ENCODE data around the gene CALML5.

Gene CALML5

DNA sequence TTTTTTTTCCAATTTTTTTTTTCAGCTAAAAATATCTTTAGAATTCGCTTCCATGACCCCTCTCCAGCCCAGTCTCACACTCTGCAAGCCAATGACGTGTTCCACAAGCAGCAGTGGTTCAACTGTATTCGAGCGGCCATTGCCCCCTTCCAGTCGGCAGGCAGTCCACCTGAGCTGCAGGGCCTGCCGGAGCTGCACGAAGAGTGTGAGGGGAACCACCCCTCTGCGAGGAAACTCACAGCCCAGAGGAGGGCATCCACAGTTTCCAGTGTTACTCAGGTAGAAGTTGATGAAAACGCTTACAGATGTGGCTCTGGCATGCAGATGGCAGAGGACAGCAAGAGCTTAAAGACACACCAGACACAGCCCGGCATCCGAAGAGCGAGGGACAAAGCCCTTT lies 42.8 kb downstream of the CALML5 start:
- Histone ChIP-seq H3K27ac (ENCODE audit: insufficient read depth in 1 of 2, low read depth in 1 of 2, low read length in 2 of 2, poor library complexity in 1 of 2, severe bottlenecking in 2 of 2) (no peak overlapping the region), H3K4me1 (ENCODE audit: control extremely low read depth in 1 of 4, control insufficient read depth in 4 of 4, insufficient read depth in 4 of 4, low read length in 3 of 4) (peaks cover 0 to 2% (median 0%) of the 10 kb centered on the region in 4 experiments), H3K4me3 (ENCODE audit: control insufficient read depth in 1 of 7, extremely low read depth in 1 of 7, insufficient read depth in 4 of 7, low read depth in 2 of 7, low read length in 6 of 7) (no peak overlapping the region), H3K36me3 (ENCODE audit: control insufficient read depth in 4 of 4, insufficient read depth in 4 of 4, low read length in 3 of 4) (peaks cover 17 to 81% (median 55%) of the 10 kb centered on the region in 4 experiments), H3K9me3 (ENCODE audit: control extremely low read depth in 1 of 5, control insufficient read depth in 4 of 5, insufficient read depth in 2 of 5, low read depth in 1 of 5, low read length in 4 of 5) (no peaks in the 10 kb centered on the region), H3K27me3 (replicated peaks in 2 of 5; ENCODE audit: control insufficient read depth in 4 of 5, insufficient read depth in 5 of 5, low read length in 4 of 5) (no peaks in the 10 kb centered on the region)
- ChIA-PET POLR2A (no interaction called here), CTCF (interaction anchor here (0.6 to 1.6 kb wide), 2 partner anchors 10 to 337 kb away, joined by 3 to 4 read pairs; no protein-coding TSS in a partner anchor)
- DNase-seq: no peak
- WGBS (ENCODE audit: insufficient coverage): 99% methylated on average over 12 of the region's 12 CpGs

DNA sequence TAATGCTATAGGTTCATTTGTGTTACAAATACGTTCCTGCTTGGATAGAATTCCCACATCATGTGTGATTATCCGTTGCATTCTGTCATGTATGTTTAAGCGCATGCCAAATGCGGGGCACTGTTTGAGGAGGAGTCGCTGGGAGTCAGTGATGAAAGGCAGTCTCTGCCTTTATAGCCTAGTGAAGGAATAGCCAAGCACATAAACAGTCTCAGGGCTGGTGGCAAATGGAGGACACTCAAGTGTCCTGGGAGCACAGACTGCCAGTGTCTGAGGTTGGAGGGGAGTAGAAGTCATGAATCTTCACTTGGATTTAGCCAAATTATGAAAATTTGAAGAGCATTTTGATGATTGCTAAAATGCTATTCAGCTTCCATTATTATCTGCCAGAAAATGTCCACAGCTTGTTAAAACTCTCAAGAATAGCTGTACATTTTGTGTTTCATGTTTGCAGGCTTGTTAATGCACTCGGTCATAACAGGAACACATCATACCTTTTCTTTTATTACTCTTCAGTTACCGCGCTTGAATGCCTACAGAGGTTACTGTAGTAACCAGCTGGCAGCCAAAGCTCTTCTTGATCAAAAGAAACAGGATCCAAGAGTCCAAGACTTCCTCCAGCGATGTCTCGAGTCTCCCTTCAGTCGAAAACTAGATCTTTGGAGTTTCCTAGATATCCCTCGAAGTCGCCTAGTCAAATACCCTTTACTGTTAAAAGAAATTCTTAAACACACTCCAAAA lies 45.5 kb downstream of the CALML5 start:
- no peaks in the 10 kb centered on the region for H3K27me3 ChIP-seq (replicated peaks in 2 of 5; ENCODE audit: control insufficient read depth in 4 of 5, insufficient read depth in 5 of 5, low read length in 4 of 5)
- CTCF ChIA-PET: interaction anchor here (1.2 to 1.5 kb wide), 3 partner anchors 10 to 169 kb away, joined by 4 to 5 read pairs (median 4); no protein-coding TSS in a partner anchor
- H3K4me1 ChIP-seq (ENCODE audit: control extremely low read depth in 1 of 4, control insufficient read depth in 4 of 4, insufficient read depth in 4 of 4, low read length in 3 of 4): peaks cover 0 to 7% (median 3%) of the 10 kb centered on the region in 4 experiments
- no peak overlapping the region for H3K4me3 ChIP-seq (ENCODE audit: control insufficient read depth in 1 of 7, extremely low read depth in 1 of 7, insufficient read depth in 4 of 7, low read depth in 2 of 7, low read length in 6 of 7)
- 98% methylated on average over 8 of the region's 13 CpGs for WGBS (ENCODE audit: insufficient coverage)
- no peak for DNase-seq
- H3K27ac ChIP-seq (ENCODE audit: insufficient read depth in 1 of 2, low read depth in 1 of 2, low read length in 2 of 2, poor library complexity in 1 of 2, severe bottlenecking in 2 of 2): no peak overlapping the region
- H3K36me3 ChIP-seq (ENCODE audit: control insufficient read depth in 4 of 4, insufficient read depth in 4 of 4, low read length in 3 of 4): peaks cover 17 to 64% (median 45%) of the 10 kb centered on the region in 4 experiments
- H3K9me3 ChIP-seq (ENCODE audit: control extremely low read depth in 1 of 5, control insufficient read depth in 4 of 5, insufficient read depth in 2 of 5, low read depth in 1 of 5, low read length in 4 of 5): no peaks in the 10 kb centered on the region
- POLR2A ChIA-PET: interaction anchor here (0.7 kb wide), 1 partner anchor 47 kb away, joined by 3 read pairs; no protein-coding TSS in a partner anchor

DNA sequence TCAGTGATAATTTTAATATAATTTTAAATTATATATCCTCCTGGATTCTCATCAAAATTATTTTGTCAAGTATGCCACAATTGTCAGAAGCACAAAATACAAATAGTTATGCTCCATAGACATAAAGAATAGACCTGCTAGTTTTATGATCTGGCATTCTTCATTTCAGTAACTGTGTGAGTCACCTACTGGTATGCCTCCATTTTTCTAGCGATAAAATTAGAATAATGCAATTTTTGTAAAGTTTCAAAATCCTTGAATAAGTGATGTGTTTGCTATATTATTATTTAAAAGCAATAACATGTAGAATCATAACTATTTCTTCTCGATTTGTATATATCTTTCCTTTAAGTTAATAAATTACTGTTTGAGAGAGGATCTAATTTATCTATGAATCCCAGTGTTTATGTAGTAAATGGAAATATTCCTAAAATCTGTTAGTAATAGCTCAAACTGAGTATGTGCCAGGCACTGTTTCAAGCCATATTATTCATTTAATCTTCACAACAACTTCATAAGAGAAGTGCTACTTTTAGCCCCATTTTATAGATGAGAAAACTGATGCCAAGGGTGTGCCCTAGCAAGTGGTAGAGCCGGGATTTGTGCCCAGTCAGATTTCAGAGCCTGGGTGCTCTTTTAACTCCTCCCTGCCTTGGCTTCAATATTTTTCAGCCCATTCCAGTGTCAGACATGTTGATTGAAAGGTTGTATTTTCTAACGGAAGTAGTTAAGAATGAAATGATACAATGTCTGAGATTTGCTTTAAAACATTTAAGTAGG lies 48.6 kb downstream of the CALML5 start:
- peaks cover 13 to 36% (median 29%) of the 10 kb centered on the region in 4 experiments for H3K36me3 ChIP-seq (ENCODE audit: control insufficient read depth in 4 of 4, insufficient read depth in 4 of 4, low read length in 3 of 4)
- DNase-seq: peak in 1 of 3 donors; percentile 10
- 100% methylated on average over 1 of the region's 4 CpGs for WGBS (ENCODE audit: insufficient coverage)
- no peaks in the 10 kb centered on the region for H3K9me3 ChIP-seq (ENCODE audit: control extremely low read depth in 1 of 5, control insufficient read depth in 4 of 5, insufficient read depth in 2 of 5, low read depth in 1 of 5, low read length in 4 of 5)
- peaks cover 5 to 32% (median 20%) of the 10 kb centered on the region in 4 experiments for H3K4me1 ChIP-seq (ENCODE audit: control extremely low read depth in 1 of 4, control insufficient read depth in 4 of 4, insufficient read depth in 4 of 4, low read length in 3 of 4)
- no peak overlapping the region for H3K27ac ChIP-seq (ENCODE audit: insufficient read depth in 1 of 2, low read depth in 1 of 2, low read length in 2 of 2, poor library complexity in 1 of 2, severe bottlenecking in 2 of 2)
- H3K27me3 ChIP-seq (replicated peaks in 2 of 5; ENCODE audit: control insufficient read depth in 4 of 5, insufficient read depth in 5 of 5, low read length in 4 of 5): no peaks in the 10 kb centered on the region
- POLR2A ChIA-PET: no interaction called here
- CTCF ChIA-PET: interaction anchor here (1.3 kb wide), 2 partner anchors 10 to 172 kb away, joined by 3 read pairs; no protein-coding TSS in a partner anchor
- H3K4me3 ChIP-seq (ENCODE audit: control insufficient read depth in 1 of 7, extremely low read depth in 1 of 7, insufficient read depth in 4 of 7, low read depth in 2 of 7, low read length in 6 of 7): no peak overlapping the region

- POLR2A ChIA-PET: interaction anchor here (0.6 kb wide), 1 partner anchor 145 kb away, joined by 5 read pairs; no protein-coding TSS in a partner anchor
- peak overlapping the region in 4 of 7 experiments; percentile 26 to 97 (median 64) for H3K4me3 ChIP-seq (ENCODE audit: control insufficient read depth in 1 of 7, extremely low read depth in 1 of 7, insufficient read depth in 4 of 7, low read depth in 2 of 7, low read length in 6 of 7)
- 67% methylated on average over 5 of the region's 8 CpGs for WGBS (ENCODE audit: insufficient coverage)
- peaks cover 5 to 32% (median 20%) of the 10 kb centered on the region in 4 experiments for H3K4me1 ChIP-seq (ENCODE audit: control extremely low read depth in 1 of 4, control insufficient read depth in 4 of 4, insufficient read depth in 4 of 4, low read length in 3 of 4)
- no peaks in the 10 kb centered on the region for H3K27me3 ChIP-seq (replicated peaks in 2 of 5; ENCODE audit: control insufficient read depth in 4 of 5, insufficient read depth in 5 of 5, low read length in 4 of 5)
- peak overlapping the region; percentile 10 to 85 for H3K27ac ChIP-seq (ENCODE audit: insufficient read depth in 1 of 2, low read depth in 1 of 2, low read length in 2 of 2, poor library complexity in 1 of 2, severe bottlenecking in 2 of 2)
- DNase-seq: peak; percentile 44 to 79 (median 71)
- CTCF ChIA-PET: interaction anchor here (1.3 kb wide), 1 partner anchor 11 kb away, joined by 3 read pairs; no protein-coding TSS in a partner anchor
- peaks cover 13 to 27% (median 23%) of the 10 kb centered on the region in 4 experiments for H3K36me3 ChIP-seq (ENCODE audit: control insufficient read depth in 4 of 4, insufficient read depth in 4 of 4, low read length in 3 of 4)
- H3K9me3 ChIP-seq (ENCODE audit: control extremely low read depth in 1 of 5, control insufficient read depth in 4 of 5, insufficient read depth in 2 of 5, low read depth in 1 of 5, low read length in 4 of 5): no peaks in the 10 kb centered on the region
Observed at GRCh38 chr10:5449823-5450222, 49.5 kb downstream of the CALML5 start.

GRCh38 chr10:5449227-5449626 lies 50.1 kb downstream of the CALML5 start:
- CTCF ChIA-PET: no interaction called here
- no CpG with 5 or more reads among the region's 2 CpGs for WGBS (ENCODE audit: insufficient coverage)
- POLR2A ChIA-PET: no interaction called here
- Histone ChIP-seq H3K36me3 (ENCODE audit: control insufficient read depth in 4 of 4, insufficient read depth in 4 of 4, low read length in 3 of 4) (peaks cover 11 to 21% (median 17%) of the 10 kb centered on the region in 4 experiments), H3K27me3 (replicated peaks in 2 of 5; ENCODE audit: control insufficient read depth in 4 of 5, insufficient read depth in 5 of 5, low read length in 4 of 5) (no peaks in the 10 kb centered on the region), H3K4me3 (ENCODE audit: control insufficient read depth in 1 of 7, extremely low read depth in 1 of 7, insufficient read depth in 4 of 7, low read depth in 2 of 7, low read length in 6 of 7) (peak overlapping the region in 5 of 7 experiments; percentile 23 to 97 (median 37)), H3K9me3 (ENCODE audit: control extremely low read depth in 1 of 5, control insufficient read depth in 4 of 5, insufficient read depth in 2 of 5, low read depth in 1 of 5, low read length in 4 of 5) (no peaks in the 10 kb centered on the region), H3K27ac (ENCODE audit: insufficient read depth in 1 of 2, low read depth in 1 of 2, low read length in 2 of 2, poor library complexity in 1 of 2, severe bottlenecking in 2 of 2) (peak overlapping the region; percentile 41 to 85), H3K4me1 (ENCODE audit: control extremely low read depth in 1 of 4, control insufficient read depth in 4 of 4, insufficient read depth in 4 of 4, low read length in 3 of 4) (peaks cover 5 to 32% (median 20%) of the 10 kb centered on the region in 4 experiments)
- DNase-seq: peak in 1 of 3 donors; percentile 26

Measured in common myeloid progenitor, CD34-positive (primary cell).